Stimulated activated CD8-positive, alpha-beta memory T cell treated with anti-CD3 and anti-CD28 coated beads, Interleukin-15, amount 100 ng/mL, for 1 hour (primary cell): Measurements from ENCODE around the gene AGGF1.
"Not testable (repeated sequence)": the region's sequence is repeated elsewhere in the genome, so short reads cannot be mapped to it uniquely, and the experiment has no call there.

Experiments
- DNase-seq: peaks from one replicate; pipeline ENCODE4 v3.0.0-alpha.2; 2020; ENCODE audit warnings: low read depth

Gene AGGF1

DNA sequence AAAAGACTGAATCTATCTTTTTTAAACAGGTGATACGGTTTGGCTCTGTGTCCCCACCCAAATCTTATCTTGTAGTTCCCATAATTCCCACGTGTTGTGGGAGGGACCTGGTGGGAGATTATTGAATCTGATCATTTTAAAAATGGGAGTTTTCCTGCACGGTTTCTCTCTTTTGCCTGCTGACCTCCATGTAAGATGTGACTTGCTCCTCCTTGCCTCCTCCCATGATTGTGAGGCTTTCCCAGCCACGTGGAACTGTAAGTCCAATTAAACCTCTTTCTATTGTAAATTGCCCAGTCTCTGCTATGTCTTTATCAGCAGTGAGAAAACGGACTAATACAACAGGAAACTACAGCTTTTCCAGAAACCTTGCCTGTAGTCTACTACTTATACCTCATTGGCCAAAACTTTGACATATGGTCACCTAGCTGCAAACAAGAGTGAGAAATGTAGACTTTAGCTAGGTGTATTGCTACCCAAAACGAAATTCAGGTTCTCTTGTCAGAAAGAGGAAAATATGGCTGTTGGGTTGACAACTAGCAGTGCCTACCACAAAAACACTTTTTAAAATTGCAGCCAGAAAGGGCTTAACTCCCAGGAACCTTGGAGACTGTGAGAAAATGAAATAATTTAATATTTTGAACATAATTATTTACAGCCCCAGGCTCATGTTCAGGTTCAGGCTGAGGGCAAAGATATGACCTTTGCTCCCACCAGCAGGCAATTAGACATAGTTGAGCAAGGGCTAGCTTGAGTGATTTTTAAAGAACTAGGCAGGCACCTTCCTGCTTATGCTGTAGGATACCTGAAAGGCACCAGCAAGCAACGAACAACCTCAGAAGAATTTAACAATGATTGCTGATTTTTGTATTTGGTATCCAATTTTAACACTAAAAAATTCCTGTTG lies 7.4 kb upstream of the AGGF1 start:
- no peak for DNase-seq

DNA sequence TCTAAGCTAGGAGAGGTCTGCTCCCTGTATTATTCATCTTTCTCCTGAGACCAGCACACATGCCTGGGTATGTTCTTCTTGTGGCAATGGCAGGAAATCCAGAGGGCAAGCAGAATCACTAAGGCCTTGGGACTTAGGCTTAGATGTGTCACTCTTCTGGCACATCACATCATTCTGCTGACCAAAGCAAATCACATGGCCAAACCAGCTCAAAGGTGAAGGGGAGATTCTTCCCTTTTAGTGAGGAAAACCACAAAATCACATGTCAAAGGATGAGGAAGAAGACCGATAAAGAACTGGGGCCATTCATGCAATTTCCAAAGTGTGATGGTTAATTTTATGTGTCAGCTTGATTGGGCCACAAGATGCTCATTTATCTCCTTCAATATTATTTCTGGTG lies 5.7 kb upstream of the AGGF1 start:
- no peak for DNase-seq

DNA sequence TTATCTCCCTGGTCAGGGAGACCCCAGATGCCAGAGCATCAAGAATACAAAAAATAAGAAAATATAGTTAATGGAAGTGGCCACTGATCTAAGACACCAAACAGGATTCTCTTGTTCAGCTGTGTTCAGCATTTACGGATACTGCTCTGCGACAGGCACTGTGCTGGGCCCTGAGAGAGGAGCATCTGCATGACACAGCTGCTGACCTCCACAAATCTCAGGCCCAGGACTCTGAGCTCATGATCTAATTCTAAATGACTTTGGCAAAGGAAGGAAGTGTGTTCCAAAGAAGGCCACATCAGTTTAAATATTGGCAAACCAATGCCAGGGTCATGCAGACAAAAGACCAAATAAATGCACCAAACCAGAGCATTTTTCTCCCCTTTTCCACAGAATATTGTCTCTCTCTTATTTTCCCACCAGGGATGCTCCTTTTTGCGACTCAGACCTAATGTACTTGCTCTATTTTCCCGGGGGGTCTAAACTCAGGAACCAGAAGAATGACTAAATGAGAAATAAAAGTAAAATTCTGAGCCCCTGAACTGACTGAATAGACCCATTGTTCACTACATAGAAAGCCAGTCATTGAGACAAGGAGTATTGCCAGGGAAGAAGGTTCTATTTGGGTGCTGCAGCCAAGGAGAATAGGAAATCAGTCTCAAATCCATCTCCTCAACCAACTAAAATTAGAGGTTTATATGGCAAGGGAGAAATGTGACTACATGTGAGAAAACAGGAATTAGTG lies 1.4 kb upstream of the AGGF1 start:
- DNase-seq: no peak

DNA sequence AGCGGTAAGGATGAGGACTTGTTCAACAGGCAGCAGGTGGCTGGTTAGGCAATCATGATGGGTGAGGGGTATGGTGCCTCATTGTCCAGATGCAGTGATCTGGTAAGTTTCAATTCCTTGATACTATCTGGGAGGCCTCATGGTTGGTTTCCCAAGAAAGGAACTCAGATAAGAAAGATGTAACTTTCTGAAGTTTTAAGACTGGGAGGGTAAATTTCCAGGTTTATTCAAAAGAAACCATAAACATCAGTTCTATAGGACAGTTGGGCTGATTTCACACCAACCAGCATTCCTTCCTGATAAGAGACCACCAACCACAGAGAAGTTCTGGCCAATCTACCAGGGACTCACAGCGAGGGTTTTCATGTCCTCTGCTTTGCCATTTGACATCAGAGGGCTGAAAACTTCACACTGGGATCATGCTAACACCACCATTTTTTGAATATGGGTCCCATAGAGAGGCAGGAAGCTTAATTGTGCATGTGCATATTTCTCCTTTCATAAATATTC lies 773 bp upstream of the AGGF1 start:
- no peak for DNase-seq

DNA sequence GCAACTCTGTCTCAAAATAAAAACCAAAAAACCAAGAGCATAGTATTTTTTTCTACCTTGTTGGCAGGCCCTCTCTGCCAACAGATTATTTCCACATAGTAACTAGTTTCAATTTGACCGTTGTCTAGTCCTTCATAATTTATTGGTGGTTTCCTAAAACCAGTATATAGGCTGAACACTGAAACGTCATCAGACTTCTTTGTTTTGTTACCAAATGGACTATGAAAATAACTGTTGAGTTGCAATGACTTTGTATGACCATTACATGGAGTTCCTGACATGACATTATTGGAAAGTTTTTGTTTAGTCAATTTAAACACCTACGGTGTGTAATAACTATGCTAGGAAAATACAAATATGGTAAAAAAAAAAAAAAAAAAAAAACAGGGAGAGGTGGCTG lies 1.7 kb downstream of the AGGF1 start:
- DNase-seq: no peak

DNA sequence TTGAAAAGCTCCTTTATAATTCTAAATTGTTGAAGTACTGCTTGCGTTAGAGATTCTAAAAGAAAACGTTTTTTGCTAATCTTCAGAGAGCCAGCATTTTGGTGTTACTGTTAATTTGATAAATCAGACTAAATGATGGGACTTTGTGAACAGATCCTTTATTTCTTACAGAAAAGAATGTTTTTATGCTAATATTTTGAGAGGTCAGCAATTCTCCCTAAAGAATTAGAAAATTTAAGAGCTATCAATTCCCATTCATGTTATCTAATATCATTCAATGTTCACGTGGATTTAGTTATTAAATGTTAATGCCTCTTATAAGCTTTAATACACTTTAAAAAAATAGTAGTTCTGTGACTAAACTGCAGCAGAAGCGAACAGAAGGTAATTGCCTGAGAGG lies 2.4 kb downstream of the AGGF1 start:
- DNase-seq: no peak

DNA sequence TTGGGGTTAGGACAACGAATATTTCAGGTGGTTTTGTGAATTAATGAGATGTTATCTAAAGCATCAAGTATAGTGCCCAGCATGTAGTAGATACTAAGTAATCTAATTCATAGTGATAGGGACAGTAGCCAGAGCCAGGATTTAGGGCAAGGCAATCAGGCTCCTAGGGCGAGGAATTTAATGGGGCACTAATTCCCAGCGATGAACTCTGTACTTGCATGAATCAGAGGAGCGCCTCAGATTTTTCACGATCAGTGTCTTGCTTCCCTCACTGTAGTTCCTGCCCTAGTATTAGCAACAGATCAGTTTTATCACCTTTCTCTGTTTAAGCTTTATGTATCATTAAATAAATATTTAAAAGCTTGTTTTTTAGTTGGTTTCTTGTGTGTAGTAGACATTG lies 3.1 kb downstream of the AGGF1 start:
- no peak for DNase-seq

DNA sequence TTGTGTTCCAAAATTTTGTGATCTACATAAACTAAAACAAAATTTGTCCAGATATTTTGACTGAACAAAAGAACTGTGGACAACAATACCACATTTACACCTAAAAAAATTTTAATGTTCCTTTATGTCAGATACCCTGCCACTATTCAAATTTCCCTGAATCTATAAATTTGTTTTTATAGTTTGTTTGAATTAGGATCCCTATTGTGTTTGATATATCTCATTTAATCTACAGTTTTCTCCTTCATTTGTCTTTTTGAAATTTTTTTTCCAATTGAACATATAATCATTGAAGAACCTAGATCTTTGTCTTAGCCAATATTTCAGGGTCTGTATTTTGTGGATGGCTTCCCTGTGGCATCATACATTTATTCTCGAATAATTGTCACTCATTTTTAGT lies 5.7 kb downstream of the AGGF1 start:
- DNase-seq: no peak

DNA sequence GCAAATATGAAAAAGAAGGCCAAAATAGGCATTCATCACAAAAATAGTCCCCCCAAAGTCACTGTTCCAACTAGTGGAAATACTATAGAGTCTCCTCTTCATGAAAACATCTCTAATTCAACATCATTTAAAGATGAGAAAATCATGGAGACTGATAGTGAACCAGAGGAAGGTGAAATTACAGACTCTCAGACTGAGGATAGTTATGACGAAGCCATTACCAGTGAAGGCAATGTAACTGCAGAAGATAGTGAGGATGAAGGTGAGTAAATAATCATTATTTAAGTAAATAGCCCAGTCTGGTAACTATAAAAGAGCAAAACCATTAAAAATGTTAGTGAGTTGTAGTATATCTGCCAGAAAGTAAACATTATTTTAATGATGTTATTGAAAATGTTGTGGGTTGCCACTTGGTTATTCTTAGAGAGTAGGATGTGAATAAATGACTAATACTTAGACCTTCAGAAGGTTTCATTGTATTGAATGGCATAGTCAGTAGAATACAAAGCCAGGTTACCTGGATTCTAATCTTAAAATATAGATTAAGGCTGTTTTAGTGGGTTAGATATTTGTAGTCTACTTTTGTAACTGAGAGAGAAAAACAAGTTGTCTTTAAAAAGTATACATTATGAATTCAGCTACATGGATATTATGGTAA lies 16.3 kb downstream of the AGGF1 start:
- DNase-seq: no peak

DNA sequence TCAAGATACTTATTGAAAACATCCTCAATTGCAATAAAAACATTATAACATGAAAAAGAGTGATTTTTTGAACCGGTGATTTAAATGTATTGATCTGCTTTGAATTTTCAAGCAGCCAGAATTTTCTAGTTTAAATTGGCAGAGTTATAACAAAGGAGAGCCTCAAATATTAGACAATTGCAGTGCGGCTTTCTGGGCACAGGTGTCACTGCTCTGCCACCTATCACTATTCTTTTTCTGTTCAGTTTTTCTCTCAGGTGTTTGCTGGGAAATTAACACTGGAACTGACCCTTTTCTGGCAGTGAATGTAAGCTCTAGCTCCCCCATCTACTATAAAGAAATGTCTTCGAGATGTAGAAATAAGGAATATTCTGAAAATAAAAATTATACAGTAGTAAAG lies 33.8 kb downstream of the AGGF1 start:
- DNase-seq: no peak

DNA sequence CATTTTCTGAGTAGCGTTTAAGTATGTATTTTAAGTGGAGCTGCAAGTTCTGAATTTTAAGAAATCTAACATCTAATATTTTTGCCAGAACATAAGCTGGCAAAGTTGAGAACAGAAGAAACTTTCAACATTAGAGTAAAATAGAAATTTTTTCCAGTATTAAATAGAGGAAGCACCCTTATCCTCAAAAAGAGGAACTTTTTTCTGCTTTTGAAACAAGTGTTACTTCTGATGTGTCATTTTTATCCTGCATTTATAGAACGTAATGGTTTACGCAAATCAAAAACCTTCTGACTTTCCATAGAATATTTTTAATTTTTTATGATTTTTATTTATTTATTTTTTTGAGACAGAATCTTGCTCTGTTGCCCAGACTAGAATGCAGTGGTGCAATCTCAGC lies 35.1 kb downstream of the AGGF1 start:
- no peak for DNase-seq

DNA sequence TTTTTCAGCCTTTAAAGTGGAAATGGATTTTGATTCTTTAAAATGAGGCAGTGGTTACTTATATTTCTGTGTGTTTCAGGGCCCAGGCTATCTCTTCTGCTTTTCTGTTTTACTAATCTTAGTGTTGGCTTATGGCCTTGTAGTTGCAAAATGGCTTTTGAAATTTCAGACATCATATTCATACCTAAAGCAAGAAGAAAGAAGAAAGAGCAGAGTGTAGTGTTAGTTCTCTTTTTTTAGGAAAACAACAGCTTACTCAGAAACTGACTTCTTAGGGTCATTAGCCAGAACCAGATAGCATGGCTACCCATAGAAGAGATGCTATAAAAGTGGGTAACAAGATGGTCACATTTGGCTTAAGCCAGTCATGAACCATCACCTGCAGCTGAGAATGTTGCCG lies 36.0 kb downstream of the AGGF1 start:
- DNase-seq: no peak

DNA sequence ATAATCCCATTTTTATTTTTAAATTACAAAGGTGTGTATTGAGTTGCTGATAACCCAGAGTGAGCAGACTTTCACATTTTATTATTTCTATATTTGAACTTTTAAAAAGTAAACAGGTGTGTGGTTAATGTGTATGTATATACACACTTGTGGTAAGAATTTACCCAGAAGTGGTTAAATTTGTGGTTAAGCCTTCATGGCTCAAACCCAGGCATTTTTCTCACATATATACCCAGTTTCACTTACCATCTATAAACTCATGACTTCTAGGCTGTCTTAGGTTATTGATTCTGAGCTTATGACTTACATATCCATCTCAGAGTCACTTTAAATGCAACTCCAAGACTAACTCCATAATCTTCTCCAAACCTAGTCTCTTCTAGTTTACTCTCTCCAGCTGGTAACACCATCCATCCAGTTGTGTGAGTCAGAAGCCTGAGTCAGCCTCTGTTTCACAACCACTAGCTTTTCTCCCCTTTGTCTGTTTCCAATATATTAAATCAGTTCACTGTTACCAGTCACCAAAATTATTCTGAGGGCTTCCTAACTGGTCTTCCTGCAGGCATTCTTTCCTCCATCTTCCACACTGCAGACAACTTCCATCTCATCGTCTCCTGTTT lies 36.7 kb downstream of the AGGF1 start:
- DNase-seq: no peak

DNA sequence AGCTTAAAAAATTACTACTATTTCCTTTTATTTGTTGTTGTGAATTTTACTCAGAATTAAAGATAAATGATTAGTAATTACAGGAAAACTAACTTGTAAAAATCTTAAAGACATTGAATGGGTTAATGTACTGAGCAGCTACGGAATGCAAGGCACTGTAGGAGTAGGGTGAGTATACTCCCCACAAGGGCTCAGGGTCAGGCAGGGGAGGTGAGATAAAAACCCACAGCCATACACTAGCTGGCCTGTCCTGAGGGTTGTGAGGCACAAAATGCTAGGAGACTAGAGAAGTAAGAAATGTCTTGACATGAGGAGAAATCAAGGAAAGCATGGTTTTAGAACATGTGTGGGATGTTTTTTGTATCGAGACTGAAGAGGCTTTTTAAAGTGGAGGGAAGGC lies 43.5 kb downstream of the AGGF1 start:
- no peak for DNase-seq

DNA sequence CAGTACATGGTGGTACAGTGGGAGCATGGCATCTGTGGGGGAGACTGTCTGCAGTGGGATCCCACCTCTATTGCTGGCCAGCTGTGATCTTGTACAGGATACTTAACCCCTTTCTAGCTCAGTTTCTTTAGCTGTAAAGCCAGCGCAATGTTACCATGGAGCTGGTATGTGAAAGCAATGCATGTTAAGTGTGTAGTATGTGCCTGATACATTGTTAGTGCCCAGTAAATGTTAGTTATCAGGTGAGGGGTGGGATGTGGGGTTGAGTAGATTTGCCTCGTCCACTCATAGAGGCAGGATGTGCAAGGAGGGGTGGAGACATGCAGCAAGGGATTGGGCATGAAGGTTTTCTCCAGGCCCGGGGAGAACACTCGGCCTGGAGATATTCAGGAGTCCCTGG lies 44.5 kb downstream of the AGGF1 start:
- DNase-seq: no peak

DNA sequence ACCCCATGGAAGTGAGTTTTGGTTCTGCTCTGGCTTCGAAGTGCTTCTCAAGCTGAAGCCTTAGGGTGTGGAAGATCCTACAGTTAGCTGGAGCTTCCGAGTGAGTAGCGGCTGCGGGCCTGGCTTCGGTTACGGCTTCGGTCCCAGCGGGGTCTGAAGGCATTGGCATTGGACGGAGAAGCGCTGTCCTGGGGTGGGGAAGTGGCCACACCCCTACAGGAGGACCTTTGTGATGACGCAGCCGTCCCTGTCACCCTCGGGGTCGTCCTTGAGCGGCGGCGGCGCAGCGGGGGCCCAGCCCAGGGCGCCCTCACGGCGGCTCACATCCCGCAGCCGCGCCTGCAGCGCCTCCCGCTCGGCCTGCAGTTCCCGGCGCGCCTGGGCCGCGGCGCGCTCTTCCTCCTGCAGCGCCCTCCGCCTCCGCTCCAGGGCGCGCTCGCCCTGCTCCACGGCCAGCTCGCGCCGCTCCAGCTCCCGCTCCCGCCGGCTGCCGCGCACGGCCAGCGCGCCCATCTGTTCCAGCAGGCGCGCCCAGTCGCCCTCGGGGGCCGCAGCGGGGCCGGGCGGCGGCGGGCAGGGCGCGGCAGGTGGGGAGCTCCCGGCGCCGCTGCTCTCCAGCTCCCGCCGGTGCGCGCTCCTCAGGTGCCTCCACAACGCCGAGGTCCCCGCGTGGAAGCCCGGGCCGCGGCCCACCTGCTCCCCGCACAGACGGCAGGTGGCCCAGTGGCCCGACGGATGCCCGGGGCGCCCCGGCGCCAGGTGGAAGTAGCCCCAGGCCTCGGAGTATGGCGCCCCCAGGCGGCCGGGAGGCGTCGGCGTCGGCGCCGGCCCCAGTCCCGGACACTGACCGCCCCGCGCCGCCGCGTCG lies 47.0 kb downstream of the AGGF1 start:
- DNase-seq: no peak

DNA sequence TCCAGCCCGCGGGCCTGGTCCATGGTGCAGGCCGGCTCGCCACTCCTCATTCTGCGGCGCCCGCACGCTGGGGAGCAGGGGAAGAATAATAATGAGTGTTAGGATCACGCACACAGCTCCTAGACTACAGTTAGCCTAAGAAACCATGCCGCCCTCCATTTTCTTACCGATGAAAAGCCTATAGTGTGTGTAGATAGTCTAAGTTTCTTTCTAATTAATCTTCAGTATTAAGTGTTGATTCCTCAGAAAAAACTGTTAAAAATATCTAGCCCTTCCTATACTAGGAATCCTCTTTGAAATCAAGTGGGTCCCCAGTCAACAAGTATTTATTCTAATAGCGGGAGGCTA lies 47.6 kb downstream of the AGGF1 start:
- no peak for DNase-seq

DNA sequence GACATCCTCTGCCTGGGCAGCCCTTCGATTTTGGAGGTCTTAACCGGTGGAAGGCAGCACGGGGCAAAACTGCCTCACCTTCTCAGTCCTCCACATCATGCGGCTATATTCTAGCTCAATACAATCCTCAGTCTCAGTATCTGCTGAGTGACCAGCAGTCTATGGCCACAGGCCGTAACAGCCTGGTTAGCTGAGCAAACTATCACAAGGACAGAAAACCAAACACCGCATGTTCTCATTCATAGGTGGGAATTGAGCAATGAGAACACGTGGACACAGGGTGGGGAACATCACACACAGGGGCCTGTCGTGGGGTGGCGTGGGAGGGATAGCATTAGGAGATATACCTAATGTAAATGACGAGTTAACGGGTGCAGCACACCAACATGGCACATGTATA lies 50.3 kb downstream of the AGGF1 start:
- not testable (repeated sequence) for DNase-seq

DNA sequence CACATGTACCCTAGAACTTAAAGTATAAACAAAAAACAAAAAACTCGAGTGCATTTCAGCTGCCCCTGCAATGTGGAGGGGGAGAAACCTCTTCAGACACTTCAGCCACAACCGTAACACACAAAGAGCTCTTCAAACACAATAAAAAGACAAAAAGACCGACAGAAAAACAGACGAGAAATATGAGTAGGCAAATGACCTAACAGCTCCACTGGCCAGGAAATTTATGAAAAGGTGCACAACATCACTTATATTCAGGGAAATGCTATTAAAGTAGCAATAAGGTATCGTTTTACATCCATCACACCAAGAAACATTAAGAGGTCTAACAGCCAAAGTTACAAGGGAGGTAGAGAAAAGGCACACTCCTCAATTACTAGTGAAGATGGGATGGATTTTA lies 50.7 kb downstream of the AGGF1 start:
- DNase-seq: no peak

DNA sequence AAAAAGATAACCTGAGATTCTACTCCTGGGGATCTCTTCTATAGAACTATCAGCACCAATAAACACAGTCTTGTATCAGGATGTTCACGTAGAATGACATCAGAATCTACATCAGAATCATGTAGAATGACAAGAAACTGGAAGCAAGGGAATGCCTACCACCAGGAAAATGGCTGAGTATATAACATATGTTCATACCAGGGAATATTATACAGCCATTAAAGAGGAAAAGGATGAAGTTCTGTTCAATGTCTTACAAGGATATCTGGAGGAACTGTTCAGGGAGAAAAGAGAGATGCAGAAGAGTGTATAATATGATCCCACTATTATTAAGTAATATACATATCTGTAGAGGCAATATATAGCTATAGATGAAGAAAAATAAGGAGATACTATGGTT lies 52.1 kb downstream of the AGGF1 start:
- DNase-seq: no peak

DNA sequence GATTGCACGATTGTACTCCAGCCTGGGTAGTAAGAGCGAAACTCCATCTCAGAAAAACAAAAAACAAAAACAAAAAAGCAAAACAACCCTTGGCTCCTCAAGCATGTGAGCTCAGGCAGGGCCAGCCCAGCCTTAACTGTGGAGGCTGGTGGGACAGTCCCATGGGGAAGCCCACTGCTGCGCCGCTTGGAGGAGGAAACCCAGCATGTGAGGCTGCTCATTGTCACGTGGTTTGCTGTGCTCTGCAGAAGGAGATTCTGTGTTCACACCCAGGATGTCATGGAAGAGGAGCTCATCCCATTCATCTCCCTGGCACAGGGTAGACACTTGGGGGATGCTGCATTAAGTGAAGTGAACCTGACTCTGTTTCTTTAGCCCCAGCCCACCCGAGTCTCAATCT lies 52.9 kb downstream of the AGGF1 start:
- DNase-seq: no peak

DNA sequence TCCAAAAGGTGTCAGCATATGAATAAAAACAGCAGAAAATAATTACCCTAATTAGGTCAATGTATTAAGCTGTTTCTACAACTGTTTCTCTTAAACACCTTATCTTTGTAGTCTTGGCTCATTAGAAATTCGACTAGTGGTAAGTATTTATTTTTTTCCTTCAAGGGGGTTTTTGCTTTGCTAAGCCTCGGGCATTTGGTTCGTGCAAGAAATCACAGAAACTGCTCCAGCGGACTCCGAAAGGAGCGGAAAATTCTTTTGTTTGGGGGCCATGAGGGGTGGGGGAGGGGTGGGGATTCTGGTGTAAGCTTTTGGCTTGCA lies 56.1 kb downstream of the AGGF1 start:
- no peak for DNase-seq
